Naive thymus-derived CD4-positive, alpha-beta T cell (primary cell): ENCODE results near the gene FGFRL1. TPM values are rescaled to one million over a fixed set of nuclear protein-coding genes. Genes with fewer than 3 reads are reported as not detected.

Experiments used
- ATAC-seq: fragments of 150-1000 bp; cut with Tn5 transposase; 2 replicates; pipeline ENCODE4 v1.10.0; 2021; ENCODE audit warnings: mild to moderate bottlenecking, moderate library complexity
- CTCF ChIA-PET: fragments of 350-600 bp; sonication (Branson Sonifier 250); formaldehyde crosslinking; loops from one replicate; lab custom pipeline; 2021; ENCODE audit warnings: antibody characterized with exemption; lab: Charles Lee
- POLR2A ChIA-PET: fragments of 350-600 bp; sonication (Branson Sonifier 250); formaldehyde crosslinking; loops from one replicate; lab custom pipeline; 2021; ENCODE audit warnings: antibody characterized with exemption, inconsistent platforms; lab: Charles Lee
- DNase-seq, 9 donors: peaks; one replicate each; pipeline versions ENCODE4 v3.0.0 to v3.0.0-alpha.2; 2020 to 2022; ENCODE audit warnings: mixed read lengths in 1 of 9
- H3K27ac ChIP-seq: one replicate; pipeline ENCODE4 v1.7.0; 2013; ENCODE audit warnings: mild to moderate bottlenecking, low read depth, low read length, moderate library complexity
- H3K27me3 ChIP-seq, 2 donors: one replicate each; pipeline ENCODE4 v1.7.0; 2013; ENCODE audit warnings: low read length in 2 of 2, mild to moderate bottlenecking in 2 of 2, moderate library complexity in 2 of 2; ENCODE audit not compliant: control insufficient read depth in 2 of 2, insufficient read depth in 2 of 2
- H3K36me3 ChIP-seq, 3 experiments: 1 replicate in 2 of 3; 2 replicates in 1 of 3; pipeline ENCODE4 v1.7.0; 2013; ENCODE audit warnings: low read length in 3 of 3, mild to moderate bottlenecking in 3 of 3, moderate library complexity in 1 of 3; ENCODE audit not compliant: insufficient read depth in 3 of 3, control insufficient read depth in 2 of 3
- H3K4me1 ChIP-seq, 2 donors: one replicate each; pipeline ENCODE4 v1.7.0; 2013; ENCODE audit warnings: low read length in 2 of 2, mild to moderate bottlenecking in 2 of 2, moderate library complexity in 1 of 2; ENCODE audit not compliant: control insufficient read depth in 2 of 2, insufficient read depth in 2 of 2
- H3K4me3 ChIP-seq: 2 replicates; pipeline ENCODE4 v1.7.0; 2013; ENCODE audit warnings: mild to moderate bottlenecking, low read length
- H3K9me3 ChIP-seq, 3 experiments: 1 replicate in 2 of 3; 2 replicates in 1 of 3; pipeline ENCODE4 v1.7.0; 2013; ENCODE audit warnings: low read length in 3 of 3; ENCODE audit not compliant: control insufficient read depth in 2 of 3
- H3K27ac Mint-ChIP-seq, 9 donors: one replicate each; pipeline ENCODE4 v1.8.0; 2020 to 2022; ENCODE audit warnings: mixed read lengths in 9 of 9, mild to moderate bottlenecking in 8 of 9, moderate library complexity in 5 of 9, inconsistent platforms in 2 of 9
- H3K27me3 Mint-ChIP-seq, 5 donors: one replicate each; pipeline ENCODE4 v1.8.0; 2021 to 2022; ENCODE audit warnings: mixed read lengths in 5 of 5, mild to moderate bottlenecking in 1 of 5
- H3K36me3 Mint-ChIP-seq, 5 donors: one replicate each; pipeline ENCODE4 v1.8.0; 2020 to 2022; ENCODE audit warnings: mixed read lengths in 5 of 5, mild to moderate bottlenecking in 3 of 5, inconsistent platforms in 1 of 5
- H3K4me1 Mint-ChIP-seq, 7 donors: one replicate each; pipeline ENCODE4 v1.8.0; 2020 to 2022; ENCODE audit warnings: mixed read lengths in 7 of 7, mild to moderate bottlenecking in 3 of 7, inconsistent platforms in 1 of 7
- H3K4me3 Mint-ChIP-seq, 10 donors: one replicate each; pipeline ENCODE4 v1.8.0; 2020 to 2022; ENCODE audit warnings: mild to moderate bottlenecking in 10 of 10, mixed read lengths in 10 of 10, moderate library complexity in 6 of 10, inconsistent platforms in 2 of 10
- H3K9me3 Mint-ChIP-seq, 11 donors: one replicate each; pipeline ENCODE4 v1.8.0; 2020 to 2022; ENCODE audit warnings: mixed read lengths in 11 of 11, mild to moderate bottlenecking in 4 of 11, inconsistent platforms in 1 of 11, moderate library complexity in 1 of 11
- intact Hi-C, 2 donors: fragments of 100-400 bp; cut with micrococcal nuclease; formaldehyde crosslinking; loops; one replicate each; pipeline ENCODE4 v1.15.1; 2023
- polyA plus RNA-seq, 2 donors: library from polyadenylated mRNA; unstranded; fragments of 300-500 nt; fragmentation: Illumina TruSeq; gene quantifications; one replicate each; pipeline ENCODE4 v1.2.3, GENCODE V29; 2021
- total RNA-seq, 6 experiments: library from RNA in 5 of 6; stranded (reverse) in 5 of 6; gene quantifications; 1 replicate in 5 of 6; 2 replicates in 1 of 6; pipeline ENCODE4 v1.2.3 and lab custom pipeline; 2021 to 2026

FGFRL1 gene
- total and polyA plus RNA-seq, 7 experiments from 2014 or later, result 0.45 to 28.1 (median 17.7) TPM

GRCh38 chr4:1032861-1033260 is 21.4 kb downstream of the FGFRL1 start:
- Mint-ChIP-seq H3K36me3 (no peaks in the 10 kb centered on the region), H3K27me3 (no peaks in the 10 kb centered on the region), H3K27ac (no peak overlapping the region), H3K4me3 (no peak overlapping the region), H3K4me1 (no peaks in the 10 kb centered on the region), H3K9me3 (no peaks in the 10 kb centered on the region)
- Histone ChIP-seq H3K27me3 (no peaks in the 10 kb centered on the region), H3K36me3 (no peaks in the 10 kb centered on the region), H3K27ac (no peak overlapping the region), H3K9me3 (no peaks in the 10 kb centered on the region), H3K4me3 (no peak overlapping the region), H3K4me1 (no peaks in the 10 kb centered on the region)
- ChIA-PET CTCF (no interaction called here), POLR2A (no interaction called here)
- intact Hi-C loops, result no loop called here
- ATAC-seq, result no peak
- DNase-seq, result no peak

- DNase-seq (no peak), ATAC-seq (no peak)
- H3K9me3 Mint-ChIP-seq, result no peaks in the 10 kb centered on the region
- H3K36me3 Mint-ChIP-seq, result no peaks in the 10 kb centered on the region
- Histone ChIP-seq H3K9me3 (no peaks in the 10 kb centered on the region), H3K36me3 (no peaks in the 10 kb centered on the region), H3K4me3 (no peak overlapping the region), H3K27me3 (no peaks in the 10 kb centered on the region), H3K4me1 (no peaks in the 10 kb centered on the region), H3K27ac (no peak overlapping the region)
- H3K27ac Mint-ChIP-seq, result no peak overlapping the region
- no peak overlapping the region for H3K4me3 Mint-ChIP-seq
- CTCF ChIA-PET, result interaction anchor here (0.6 kb wide), 1 partner anchor 595 kb away, joined by 3 read pairs; no protein-coding TSS in a partner anchor
- H3K4me1 Mint-ChIP-seq, result no peaks in the 10 kb centered on the region
- intact Hi-C loops, result no loop called here
- POLR2A ChIA-PET, result no interaction called here
- no peaks in the 10 kb centered on the region for H3K27me3 Mint-ChIP-seq
Measured at GRCh38 chr4:1033840-1034551, 22.6 kb downstream of the FGFRL1 start.

- ChIA-PET POLR2A (no interaction called here), CTCF (no interaction called here)
- Histone ChIP-seq H3K4me1 (no peaks in the 10 kb centered on the region), H3K27me3 (no peaks in the 10 kb centered on the region), H3K27ac (no peak overlapping the region), H3K36me3 (no peaks in the 10 kb centered on the region), H3K4me3 (no peak overlapping the region), H3K9me3 (no peaks in the 10 kb centered on the region)
- Mint-ChIP-seq H3K27ac (no peak overlapping the region), H3K4me1 (no peaks in the 10 kb centered on the region), H3K9me3 (no peaks in the 10 kb centered on the region), H3K4me3 (no peak overlapping the region), H3K36me3 (no peaks in the 10 kb centered on the region), H3K27me3 (peaks cover 0 to 3% (median 0%) of the 10 kb centered on the region in 5 donors)
- DNase-seq (no peak), ATAC-seq (no peak)
- intact Hi-C loops, result no loop called here
Measured at GRCh38 chr4:1035510-1035909, 24.1 kb downstream of the FGFRL1 start.

GRCh38 chr4:1036095-1036494 is 24.7 kb downstream of the FGFRL1 start:
- H3K36me3 ChIP-seq, result no peaks in the 10 kb centered on the region
- CTCF ChIA-PET, result no interaction called here
- Mint-ChIP-seq H3K27me3 (peaks cover 0 to 3% (median 0%) of the 10 kb centered on the region in 5 donors), H3K4me3 (no peak overlapping the region), H3K4me1 (no peaks in the 10 kb centered on the region), H3K27ac (no peak overlapping the region), H3K36me3 (no peaks in the 10 kb centered on the region), H3K9me3 (no peaks in the 10 kb centered on the region)
- ATAC-seq (no peak), DNase-seq (no peak)
- no peaks in the 10 kb centered on the region for H3K27me3 ChIP-seq
- no peak overlapping the region for H3K4me3 ChIP-seq
- H3K4me1 ChIP-seq, result no peaks in the 10 kb centered on the region
- no peaks in the 10 kb centered on the region for H3K9me3 ChIP-seq
- intact Hi-C loops, result no loop called here
- no peak overlapping the region for H3K27ac ChIP-seq
- POLR2A ChIA-PET, result no interaction called here

GRCh38 chr4:1036976-1037810 is 25.8 kb downstream of the FGFRL1 start:
- DNase-seq, result no peak
- ChIA-PET POLR2A (interaction anchor here (0.7 kb wide), 1 partner anchor 126 kb away, joined by 3 read pairs; no protein-coding TSS in a partner anchor), CTCF (no interaction called here)
- H3K9me3 ChIP-seq, result no peaks in the 10 kb centered on the region
- no peaks in the 10 kb centered on the region for H3K36me3 Mint-ChIP-seq
- no peaks in the 10 kb centered on the region for H3K27me3 ChIP-seq
- no peak overlapping the region for H3K27ac ChIP-seq
- no peaks in the 10 kb centered on the region for H3K9me3 Mint-ChIP-seq
- H3K27ac Mint-ChIP-seq, result no peak overlapping the region
- no peaks in the 10 kb centered on the region for H3K4me1 ChIP-seq
- no peak overlapping the region for H3K4me3 ChIP-seq
- no peaks in the 10 kb centered on the region for H3K4me1 Mint-ChIP-seq
- no peak for ATAC-seq
- no peaks in the 10 kb centered on the region for H3K36me3 ChIP-seq
- H3K27me3 Mint-ChIP-seq, result peaks cover 0 to 7% (median 0%) of the 10 kb centered on the region in 5 donors
- intact Hi-C loops, result no loop called here
- H3K4me3 Mint-ChIP-seq, result no peak overlapping the region

GRCh38 chr4:1038948-1039492 is 27.6 kb downstream of the FGFRL1 start:
- ATAC-seq (no peak), DNase-seq (no peak)
- Mint-ChIP-seq H3K9me3 (peaks cover 0 to 1% (median 0%) of the 10 kb centered on the region in 11 donors), H3K27ac (no peak overlapping the region), H3K36me3 (no peaks in the 10 kb centered on the region), H3K4me1 (peaks cover 0 to 4% (median 0%) of the 10 kb centered on the region in 7 donors), H3K27me3 (peaks cover 0 to 12% (median 0%) of the 10 kb centered on the region in 5 donors), H3K4me3 (no peak overlapping the region)
- Histone ChIP-seq H3K4me3 (no peak overlapping the region), H3K9me3 (no peaks in the 10 kb centered on the region), H3K36me3 (no peaks in the 10 kb centered on the region), H3K4me1 (no peaks in the 10 kb centered on the region), H3K27ac (no peak overlapping the region), H3K27me3 (no peaks in the 10 kb centered on the region)
- POLR2A ChIA-PET, result no interaction called here
- intact Hi-C loops, result no loop called here
- CTCF ChIA-PET, result no interaction called here
